ENCODE measurements around the gene HIVEP3.

- no peak for TF ChIP-seq CTCF (IDR thresholded peaks at IDR 0.05; ENCODE audit: low read length)
- TF ChIP-seq EZH2 (IDR thresholded peaks at IDR 0.05; ENCODE audit: borderline replicate concordance, low read length): no peak
These were observed 443.4 kb downstream of the HIVEP3 start for GRCh38 chr1:41475346-41475745.

Data from OCI-LY1 (cell line).